Measurements from ENCODE around the gene ANKS1A. TPM values are rescaled to one million over a fixed set of nuclear protein-coding genes. Genes with fewer than 3 reads are reported as not detected.

Gene ANKS1A
- total RNA-seq, 1 donor from 2014 or later, result 48.1 TPM

DNA sequence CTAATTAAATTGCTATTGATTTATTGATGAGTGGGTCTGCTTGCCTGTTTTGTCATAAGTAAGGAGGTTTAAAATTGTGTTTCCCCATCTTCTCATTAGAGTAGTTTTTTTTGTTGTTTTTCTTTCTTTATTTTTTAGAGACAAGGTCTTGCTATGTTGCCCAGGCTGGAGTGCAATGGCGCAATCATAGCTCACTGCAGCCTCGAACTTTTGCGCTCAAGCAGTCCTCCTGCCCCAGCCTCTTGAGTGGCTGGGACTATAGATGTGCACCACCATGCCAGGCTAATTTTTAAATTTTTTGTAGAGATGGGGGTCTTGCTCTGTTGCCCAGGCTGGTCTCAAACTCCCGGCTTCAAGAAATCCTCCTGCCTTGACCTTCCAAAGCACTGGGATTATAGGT lies 31.0 kb downstream of the ANKS1A start:
- Histone ChIP-seq H3K27me3 (ENCODE audit: low read depth) (no peaks in the 10 kb centered on the region), H3K4me1 (peaks cover 20% of the 10 kb centered on the region), H3K36me3 (no peaks in the 10 kb centered on the region), H3K27ac (no peak overlapping the region), H3K4me3 (no peak overlapping the region), H3K9me3 (no peaks in the 10 kb centered on the region)
- no peak for DNase-seq
- no peak for ATAC-seq
- intact Hi-C loops (cut with DNase I), result no loop called here
- TF ChIP-seq CTCF (IDR thresholded peaks at IDR 0.05), result no peak

DNA sequence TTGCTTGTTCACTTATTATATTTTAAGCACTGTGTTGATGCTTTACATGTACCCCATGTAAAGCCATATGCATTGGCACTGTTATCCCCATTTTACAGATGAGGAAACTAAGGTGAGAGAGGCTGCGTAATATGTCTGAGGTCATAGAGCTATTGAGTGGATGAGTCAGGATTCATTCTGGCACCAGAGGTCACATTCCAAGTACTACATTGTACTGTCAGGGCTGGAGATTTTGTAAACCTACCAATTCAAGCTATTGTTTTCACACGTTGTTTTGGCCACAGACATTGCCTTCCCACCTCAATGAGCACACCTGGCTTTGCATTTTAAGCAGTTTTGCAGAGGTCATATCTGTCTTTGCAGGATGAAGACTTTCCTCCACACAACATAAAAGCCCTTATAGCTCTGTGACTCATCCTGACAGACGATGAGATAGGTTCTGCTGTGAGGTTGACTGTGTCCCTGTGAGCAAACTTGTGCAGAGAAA lies 33.2 kb downstream of the ANKS1A start:
- Histone ChIP-seq H3K9me3 (no peaks in the 10 kb centered on the region), H3K27me3 (ENCODE audit: low read depth) (no peaks in the 10 kb centered on the region), H3K27ac (no peak overlapping the region), H3K4me1 (peaks cover 14% of the 10 kb centered on the region), H3K4me3 (no peak overlapping the region), H3K36me3 (no peaks in the 10 kb centered on the region)
- no peak for TF ChIP-seq CTCF (IDR thresholded peaks at IDR 0.05)
- no peak for ATAC-seq
- DNase-seq, result no peak
- intact Hi-C loops (cut with DNase I), result no loop called here

- H3K27ac ChIP-seq, result no peak overlapping the region
- no peaks in the 10 kb centered on the region for H3K9me3 ChIP-seq
- no peaks in the 10 kb centered on the region for H3K36me3 ChIP-seq
- no peaks in the 10 kb centered on the region for H3K4me1 ChIP-seq
- no peaks in the 10 kb centered on the region for H3K27me3 ChIP-seq (ENCODE audit: low read depth)
- no peak overlapping the region for H3K4me3 ChIP-seq
- intact Hi-C loops (cut with DNase I), result no loop called here
- no peak for TF ChIP-seq CTCF (IDR thresholded peaks at IDR 0.05)
- no peak for ATAC-seq
- DNase-seq, result no peak
These were observed 36.0 kb downstream of the ANKS1A start for GRCh38 chr6:34924831-34925625.

DNA sequence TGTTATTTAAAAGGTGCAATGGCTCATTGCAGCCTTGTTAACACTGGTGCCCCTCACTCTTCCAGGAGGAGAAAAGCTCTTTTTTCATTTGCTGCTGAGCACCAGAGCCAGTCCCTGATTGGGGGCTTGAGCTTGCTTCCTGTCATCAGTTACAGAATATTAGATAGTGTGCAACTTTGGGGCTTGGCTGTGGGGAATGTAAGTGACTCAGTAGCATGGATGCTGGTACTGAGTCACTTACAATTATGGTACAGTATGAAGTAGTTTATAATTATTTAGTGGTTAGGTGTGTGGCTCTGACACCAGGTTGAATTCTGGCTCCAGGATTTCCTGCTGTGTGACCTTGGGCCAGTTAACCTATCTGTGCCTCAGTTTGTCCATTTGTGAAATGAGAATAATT lies 37.6 kb downstream of the ANKS1A start:
- no peak for TF ChIP-seq CTCF (IDR thresholded peaks at IDR 0.05)
- Histone ChIP-seq H3K27me3 (ENCODE audit: low read depth) (no peaks in the 10 kb centered on the region), H3K4me3 (no peak overlapping the region), H3K36me3 (no peaks in the 10 kb centered on the region), H3K9me3 (no peaks in the 10 kb centered on the region), H3K4me1 (no peaks in the 10 kb centered on the region), H3K27ac (no peak overlapping the region)
- intact Hi-C loops (cut with DNase I), result no loop called here
- DNase-seq (no peak), ATAC-seq (no peak)

DNA sequence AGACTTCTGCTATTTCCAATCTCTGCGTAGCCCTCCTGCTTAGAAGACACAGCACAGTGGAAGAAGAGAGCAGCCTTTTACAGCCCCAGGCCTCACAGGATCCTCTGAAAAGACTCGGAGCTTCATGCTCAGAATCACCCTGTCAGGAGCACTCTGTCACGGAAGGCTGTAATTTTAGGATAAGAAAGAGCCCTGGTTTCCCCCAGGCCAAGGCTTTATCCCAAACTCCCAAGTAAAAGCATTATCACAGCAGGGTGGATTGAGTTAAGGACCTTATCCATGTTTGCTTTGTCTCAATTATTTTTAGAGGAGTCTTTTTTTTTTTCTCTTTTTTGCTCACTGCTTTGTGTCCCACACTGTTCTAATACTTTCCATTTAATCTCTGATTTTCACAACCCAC lies 39.2 kb downstream of the ANKS1A start:
- intact Hi-C loops (cut with DNase I), result no loop called here
- no peaks in the 10 kb centered on the region for H3K27me3 ChIP-seq (ENCODE audit: low read depth)
- no peaks in the 10 kb centered on the region for H3K4me1 ChIP-seq
- ATAC-seq (no peak), DNase-seq (no peak)
- no peak overlapping the region for H3K27ac ChIP-seq
- TF ChIP-seq CTCF (IDR thresholded peaks at IDR 0.05), result no peak
- H3K4me3 ChIP-seq, result no peak overlapping the region
- H3K9me3 ChIP-seq, result no peaks in the 10 kb centered on the region
- no peaks in the 10 kb centered on the region for H3K36me3 ChIP-seq
